Measurements from ENCODE around the gene PSME1.
"Not testable (repeated sequence)": the region's sequence is repeated elsewhere in the genome, so short reads cannot be mapped to it uniquely, and the experiment has no call there.

PSME1 gene

DNA sequence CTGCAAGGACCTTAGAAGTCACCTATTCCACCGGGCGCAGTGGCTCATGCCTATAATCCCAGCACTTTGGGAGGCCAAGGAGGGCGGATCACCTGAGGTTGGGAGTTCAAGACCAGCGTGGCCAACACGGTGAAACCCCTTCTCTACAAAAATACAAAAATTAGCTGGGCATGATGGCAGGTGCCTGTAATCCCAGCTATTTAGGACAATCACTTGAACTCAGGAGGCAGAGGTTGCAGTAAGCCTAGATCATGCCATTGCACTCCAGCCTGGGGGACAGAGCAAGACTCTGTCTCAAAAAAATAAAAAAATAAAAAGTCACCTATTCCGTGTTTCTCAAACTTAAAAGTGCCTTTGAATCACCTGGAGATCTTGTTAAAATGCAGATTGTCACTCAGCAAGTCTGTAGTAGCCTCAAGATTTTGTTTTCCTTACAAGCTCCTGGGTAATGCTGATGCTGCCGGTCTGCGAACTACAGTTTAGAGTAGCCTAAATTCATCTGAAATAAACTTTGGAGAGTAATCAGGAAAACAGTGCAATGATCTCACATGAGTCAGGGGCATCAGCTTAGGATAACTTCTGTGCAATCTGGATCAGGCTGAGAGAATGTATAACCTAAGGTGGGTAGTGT, 30.3 kb upstream of the PSME1 start:
- not testable (repeated sequence) for DNase-seq

DNA sequence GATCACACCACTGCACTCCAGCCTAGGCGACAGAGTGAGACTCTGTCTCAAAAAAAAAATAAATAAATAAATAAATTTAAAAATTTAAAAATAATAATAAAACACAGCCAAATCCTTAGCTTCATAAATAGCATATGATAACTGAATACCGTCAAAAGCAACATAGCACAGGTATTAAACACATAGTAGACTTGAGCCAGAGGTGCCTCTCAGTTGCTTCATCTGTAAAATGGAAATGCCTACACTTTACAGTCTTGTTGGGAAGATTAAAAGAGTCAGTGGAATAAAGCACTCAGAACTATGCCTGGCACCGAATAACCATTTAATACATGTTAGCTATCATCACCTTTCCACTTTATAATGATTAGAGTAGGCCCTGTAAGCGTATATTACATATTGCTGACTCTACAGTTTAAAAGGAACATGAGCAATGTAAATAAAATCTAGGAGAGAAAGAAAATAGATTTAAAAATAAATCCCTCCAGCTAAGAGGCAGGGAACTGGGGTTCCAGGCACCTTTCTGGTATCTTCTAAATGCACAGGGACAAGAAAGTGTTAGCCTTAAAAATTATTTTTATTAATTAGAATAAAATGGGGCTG, 29.2 kb upstream of the PSME1 start:
- DNase-seq, result no peak

DNA sequence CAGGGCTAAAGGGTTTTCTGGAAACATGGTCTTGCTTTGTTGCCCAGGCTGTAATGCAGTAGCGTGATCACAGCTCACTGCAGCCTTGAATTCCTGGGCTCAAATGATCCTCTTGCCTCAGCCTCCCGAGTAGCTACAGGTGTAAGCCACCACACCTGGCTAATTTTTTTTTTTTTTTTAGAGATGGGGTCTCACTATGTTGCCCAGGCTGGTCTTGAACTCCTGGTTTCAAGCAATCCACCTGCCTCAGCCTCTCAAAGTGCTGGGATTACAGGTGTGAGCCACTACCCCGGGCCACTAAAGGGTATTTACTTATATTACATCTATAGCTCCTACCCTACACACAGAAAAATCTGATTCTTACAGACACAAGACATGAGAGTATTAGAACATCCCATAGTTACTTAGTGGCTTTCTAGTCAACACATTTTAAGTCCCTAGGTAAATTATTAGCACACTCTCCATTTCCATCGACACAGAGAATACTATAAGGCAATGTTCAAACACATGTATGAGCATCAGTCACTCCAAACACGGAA, 27.6 kb upstream of the PSME1 start:
- no peak for DNase-seq

DNA sequence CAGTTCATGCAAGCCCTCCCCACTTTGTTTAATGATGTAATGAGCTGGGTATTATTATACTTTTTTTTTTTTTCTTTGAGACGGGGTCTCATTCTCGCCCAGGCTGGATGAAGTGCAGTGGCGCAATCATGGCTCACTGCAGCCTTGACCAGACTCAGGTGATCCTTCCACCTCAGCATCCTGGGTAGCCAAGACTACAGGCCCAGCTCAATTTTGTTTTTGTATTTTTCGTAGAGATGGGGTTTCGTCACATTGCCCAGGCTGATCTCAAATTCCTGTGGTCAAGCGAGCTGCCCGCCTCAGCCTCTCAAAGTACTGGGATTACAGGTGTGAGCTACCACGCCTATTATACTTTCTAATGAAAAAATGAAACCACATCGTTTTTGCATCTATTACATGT, 25.9 kb upstream of the PSME1 start:
- no peak for DNase-seq

DNA sequence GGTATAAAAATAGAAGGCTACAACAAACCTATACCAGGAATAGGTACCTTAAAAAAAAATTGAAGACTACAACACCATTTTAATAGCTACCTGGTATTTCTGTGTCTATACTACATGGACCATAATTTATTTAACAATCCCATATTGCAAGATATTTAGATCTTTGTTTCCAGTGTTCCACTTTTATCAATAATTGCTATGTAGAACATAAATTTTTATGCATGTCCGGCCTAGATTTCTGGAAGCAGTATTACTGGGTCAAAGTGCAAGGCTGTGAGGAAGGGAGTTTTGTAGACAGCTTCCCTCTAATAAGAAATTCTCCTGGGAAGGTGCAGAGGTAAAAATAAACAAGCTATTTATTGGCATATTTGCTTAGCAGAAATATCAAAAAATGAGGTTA, 25.5 kb upstream of the PSME1 start:
- DNase-seq, result no peak

DNA sequence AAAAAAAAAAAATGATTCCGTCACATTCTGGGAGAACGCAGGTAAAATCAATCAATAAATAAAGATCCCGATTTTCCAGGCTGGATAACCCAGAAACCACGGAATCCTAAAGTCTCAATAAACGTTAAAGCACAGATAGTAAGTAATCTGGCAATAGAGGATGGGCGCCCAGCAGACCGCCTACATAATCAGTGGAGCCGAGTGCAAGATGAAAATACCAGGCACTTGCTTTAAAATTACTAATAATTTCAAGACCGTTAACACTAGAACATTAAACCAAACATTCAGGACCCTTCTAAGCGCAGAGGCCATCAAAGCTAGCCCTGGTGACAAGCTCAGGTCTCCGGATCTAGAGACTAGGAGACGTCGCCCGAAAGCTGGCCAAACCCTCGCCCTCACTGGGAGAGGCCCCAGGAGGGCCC, 22.6 kb upstream of the PSME1 start:
- DNase-seq, result no peak

DNA sequence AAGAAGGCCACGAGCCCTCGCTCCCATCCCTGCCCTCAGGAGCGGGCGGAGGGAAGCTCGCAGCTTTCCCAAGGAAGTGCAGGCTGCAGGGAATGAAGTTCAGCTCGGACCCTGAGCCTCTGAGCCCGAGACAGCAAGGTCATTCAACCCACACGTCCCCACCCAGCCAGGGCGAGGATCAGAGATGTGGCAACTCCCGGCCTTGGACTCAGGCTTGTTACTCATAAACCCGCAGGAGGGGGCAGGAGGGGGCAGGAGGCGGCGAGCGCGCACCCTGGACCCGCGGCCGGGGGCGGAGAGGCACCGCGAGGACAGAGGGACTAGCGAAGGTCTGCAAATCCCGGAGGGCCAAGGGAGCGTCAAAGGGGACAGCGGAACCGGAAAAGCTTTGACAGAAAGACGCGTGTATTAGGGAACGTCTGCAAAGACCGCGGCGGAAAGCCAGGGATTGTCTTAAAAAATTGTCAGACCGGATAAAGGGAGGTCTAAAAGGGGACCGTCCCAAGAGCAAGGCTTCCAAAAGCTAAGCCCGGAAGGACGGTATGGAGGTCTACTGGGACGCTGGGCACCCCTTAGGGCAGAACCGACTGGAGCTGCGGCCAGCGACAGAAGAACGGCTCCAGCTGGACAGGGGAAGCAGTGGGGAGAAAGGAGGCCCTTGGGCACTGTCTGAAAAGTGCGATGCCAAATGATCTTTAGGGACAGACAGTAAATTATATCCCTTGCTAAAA, 22.0 kb upstream of the PSME1 start:
- peak; percentile 75 for DNase-seq

DNA sequence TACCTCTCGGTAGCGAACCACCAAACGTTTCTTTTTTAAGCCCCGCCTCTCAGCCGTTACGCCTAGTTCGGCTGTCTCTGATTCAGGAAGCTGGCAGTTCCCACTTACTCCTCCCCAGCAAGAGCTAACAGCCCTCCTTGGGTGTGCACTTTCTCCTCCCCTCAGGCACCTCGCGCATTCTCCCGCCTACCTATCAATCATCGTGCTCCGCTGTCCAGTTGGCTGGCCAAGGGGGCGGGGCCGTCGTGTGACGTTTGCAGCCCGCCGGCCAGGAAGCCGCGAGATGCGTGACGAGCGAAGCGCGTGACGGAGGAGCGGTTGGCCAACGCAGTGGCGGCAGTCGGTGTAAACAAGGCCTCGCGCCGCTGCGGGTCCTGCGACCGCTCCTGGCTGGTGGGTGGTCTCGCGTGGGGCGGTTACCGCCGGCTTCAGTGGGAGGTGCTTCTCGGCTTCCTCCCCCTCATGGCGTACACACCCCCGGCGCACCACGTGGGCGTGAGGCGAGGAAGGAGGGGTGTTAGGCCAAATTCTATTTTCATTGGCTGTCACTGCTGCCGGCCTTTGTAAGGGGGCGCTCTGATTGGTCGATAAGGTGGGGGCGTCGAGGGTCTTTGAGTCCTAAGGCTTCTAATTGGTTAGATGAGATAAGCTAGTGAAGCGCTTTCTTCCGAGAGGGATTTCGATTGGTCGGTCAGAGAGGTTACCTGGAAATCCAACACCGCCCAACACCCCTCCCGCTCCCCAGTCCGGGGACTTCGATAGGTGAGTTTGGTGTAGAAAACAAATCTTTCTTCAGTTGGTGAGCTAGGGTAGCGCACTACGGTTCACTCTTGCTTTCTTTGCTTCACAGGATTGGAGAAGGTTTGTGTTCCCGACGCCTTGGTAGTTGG, 21.2 kb upstream of the PSME1 start, which contains the start of the genes DCAF11 and NRL:
DCAF11 (plus strand) TSS at position 246 of the 890 bp plus-strand sequence. CDS start 818 bp downstream, outside the sequence.
NRL (minus strand) TSS at position 418 of the 890 bp plus-strand sequence. CDS start 32,101 bp downstream, outside the sequence.
- DNase-seq, result peak; percentile 98

DNA sequence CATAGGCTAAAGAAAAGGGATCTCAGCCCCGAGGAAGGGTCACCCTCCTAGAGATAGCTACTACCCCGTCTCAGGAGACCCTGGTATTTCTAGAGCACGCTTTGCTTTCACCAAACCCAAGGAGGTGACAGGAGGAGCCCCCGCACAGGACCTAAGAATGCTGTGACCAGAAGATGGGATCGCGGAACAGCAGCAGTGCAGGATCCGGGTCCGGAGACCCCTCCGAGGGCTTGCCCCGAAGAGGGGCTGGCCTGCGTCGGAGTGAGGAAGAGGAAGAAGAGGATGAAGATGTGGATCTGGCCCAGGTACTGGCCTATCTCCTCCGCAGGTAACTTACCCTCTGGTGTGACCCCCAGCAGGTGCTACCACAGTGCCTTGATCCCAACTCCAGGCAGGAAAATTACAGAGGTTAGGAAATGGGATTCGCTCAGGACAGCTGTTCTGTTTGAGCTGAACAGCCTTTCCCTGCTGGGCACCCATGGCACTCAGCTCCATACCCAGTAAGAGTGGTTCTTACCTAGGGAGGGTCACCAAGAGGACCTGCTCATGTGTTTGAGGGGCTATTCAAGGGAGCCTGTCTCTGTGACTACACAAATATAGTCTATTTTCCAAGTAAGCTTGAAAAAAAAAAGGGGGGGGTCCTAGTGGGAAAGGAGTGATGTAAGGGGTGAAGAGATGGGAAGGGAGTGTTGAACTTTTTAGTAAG, 20.4 kb upstream of the PSME1 start:
- no peak for DNase-seq

DNA sequence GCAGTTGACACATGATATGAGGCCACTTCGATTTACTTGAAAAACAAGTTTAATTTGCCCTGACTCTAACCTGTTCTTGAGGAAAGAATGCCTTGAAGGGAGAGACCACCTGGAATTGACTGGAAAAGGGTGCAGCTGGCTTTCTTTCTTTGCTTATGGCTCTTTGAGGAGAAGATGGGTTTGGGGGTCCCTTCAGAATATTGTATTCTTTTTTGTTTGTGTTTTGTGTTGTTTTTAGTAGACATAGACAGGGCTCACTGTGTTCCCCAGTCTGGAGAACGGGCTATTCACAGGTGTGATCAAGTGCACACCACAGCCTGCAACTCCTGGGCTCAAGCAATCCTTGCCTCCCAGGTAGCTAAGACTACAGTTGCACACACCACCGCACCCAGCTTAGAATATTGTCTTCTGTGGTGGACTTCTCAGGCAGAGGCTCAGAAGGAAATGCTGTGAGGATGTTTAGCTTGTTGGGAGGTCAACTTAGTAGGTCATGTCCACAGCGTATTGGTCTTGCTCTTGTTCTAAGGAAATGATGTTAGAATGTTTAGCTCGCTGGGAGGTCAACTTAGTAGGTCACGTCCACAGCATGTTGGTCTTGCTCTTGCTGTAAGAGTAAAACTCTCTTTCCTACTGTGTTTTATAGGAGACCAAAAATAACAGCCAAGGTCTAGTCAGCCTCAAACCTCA, 19.7 kb upstream of the PSME1 start:
- no peak for DNase-seq

DNA sequence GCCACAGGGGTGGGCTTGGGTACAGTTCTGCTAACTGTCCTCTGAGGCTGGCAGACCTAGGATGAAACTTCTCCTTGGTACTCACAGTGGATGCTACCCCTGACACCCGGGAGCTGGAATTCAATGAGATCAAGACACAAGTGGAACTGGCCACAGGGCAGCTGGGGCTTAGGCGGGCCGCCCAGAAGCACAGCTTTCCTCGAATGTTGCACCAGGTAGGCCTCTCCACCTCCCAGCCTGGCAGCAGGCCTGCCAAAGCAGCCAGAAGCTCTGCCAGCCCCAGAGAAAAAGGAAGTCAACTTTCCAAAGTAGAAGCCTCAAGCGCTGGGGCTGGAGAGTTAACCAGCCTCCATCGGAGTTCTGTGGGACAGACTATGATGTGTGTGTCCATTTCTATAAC, 18.8 kb upstream of the PSME1 start:
- DNase-seq, result no peak

DNA sequence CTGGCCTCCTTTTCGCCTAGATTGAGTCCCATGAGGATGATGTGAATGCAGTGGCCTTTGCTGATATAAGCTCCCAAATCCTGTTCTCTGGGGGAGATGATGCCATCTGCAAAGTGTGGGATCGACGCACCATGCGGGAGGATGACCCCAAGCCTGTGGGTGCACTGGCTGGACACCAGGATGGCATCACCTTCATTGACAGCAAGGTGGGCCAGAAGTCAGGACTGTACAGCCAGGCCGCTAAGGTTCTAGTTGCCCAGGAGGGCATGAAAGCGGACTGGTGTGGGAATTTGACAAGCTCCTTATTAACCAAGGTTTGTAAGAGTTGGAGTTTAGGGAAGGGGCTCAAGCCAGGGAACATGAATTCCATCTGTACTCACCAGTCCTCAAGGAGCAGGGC, 16.3 kb upstream of the PSME1 start:
- no peak for DNase-seq

DNA sequence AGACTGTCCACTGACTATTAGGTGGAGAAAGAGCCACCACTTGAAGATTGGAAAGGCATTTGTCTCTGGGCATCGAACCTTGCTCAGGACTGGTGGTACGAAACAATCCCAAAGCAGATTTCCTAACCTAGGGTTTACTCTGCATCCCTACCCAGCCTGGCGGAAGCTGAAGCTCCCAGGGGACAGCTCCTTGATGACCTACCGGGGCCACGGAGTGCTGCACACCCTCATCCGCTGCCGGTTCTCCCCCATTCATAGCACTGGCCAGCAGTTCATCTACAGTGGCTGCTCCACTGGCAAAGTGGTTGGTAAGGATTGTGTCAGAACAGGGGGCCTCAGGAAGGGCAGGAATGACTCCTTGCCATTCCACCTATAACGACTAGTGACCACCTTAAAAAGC, 14.8 kb upstream of the PSME1 start:
- DNase-seq, result no peak

DNA sequence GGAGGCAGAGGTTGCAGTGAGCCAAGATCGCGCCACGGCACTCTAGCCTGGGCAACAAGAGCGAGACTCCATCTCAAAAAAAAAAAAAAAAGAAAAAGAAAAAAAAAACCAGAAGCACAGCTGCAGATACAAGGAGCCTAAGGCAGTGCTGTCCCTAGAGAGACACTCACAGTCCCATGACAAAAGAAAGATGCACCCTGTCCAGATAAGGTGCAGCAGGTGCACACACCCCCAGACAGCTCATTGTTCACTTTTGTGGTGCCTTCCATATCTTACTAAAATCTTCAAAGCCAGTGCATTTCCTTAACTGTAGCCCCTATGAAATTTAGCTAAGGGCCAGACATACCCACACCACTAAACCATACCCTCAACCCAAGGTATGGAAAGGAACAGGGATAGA, 13.6 kb upstream of the PSME1 start:
- no peak for DNase-seq

DNA sequence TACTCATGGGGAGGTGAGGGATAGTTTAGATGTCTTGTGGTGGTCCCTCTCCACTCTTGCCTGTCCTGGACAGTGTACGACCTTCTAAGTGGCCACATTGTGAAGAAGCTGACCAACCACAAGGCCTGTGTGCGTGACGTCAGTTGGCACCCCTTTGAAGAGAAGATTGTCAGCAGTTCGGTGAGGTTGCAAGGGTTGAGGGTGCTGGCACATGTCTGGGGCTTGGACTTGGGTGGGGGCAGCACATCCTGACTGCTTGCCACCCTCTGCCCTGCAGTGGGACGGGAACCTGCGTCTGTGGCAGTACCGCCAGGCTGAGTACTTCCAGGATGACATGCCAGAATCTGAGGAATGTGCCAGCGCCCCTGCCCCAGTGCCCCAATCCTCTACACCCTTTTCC, 13.1 kb upstream of the PSME1 start:
- DNase-seq, result no peak

DNA sequence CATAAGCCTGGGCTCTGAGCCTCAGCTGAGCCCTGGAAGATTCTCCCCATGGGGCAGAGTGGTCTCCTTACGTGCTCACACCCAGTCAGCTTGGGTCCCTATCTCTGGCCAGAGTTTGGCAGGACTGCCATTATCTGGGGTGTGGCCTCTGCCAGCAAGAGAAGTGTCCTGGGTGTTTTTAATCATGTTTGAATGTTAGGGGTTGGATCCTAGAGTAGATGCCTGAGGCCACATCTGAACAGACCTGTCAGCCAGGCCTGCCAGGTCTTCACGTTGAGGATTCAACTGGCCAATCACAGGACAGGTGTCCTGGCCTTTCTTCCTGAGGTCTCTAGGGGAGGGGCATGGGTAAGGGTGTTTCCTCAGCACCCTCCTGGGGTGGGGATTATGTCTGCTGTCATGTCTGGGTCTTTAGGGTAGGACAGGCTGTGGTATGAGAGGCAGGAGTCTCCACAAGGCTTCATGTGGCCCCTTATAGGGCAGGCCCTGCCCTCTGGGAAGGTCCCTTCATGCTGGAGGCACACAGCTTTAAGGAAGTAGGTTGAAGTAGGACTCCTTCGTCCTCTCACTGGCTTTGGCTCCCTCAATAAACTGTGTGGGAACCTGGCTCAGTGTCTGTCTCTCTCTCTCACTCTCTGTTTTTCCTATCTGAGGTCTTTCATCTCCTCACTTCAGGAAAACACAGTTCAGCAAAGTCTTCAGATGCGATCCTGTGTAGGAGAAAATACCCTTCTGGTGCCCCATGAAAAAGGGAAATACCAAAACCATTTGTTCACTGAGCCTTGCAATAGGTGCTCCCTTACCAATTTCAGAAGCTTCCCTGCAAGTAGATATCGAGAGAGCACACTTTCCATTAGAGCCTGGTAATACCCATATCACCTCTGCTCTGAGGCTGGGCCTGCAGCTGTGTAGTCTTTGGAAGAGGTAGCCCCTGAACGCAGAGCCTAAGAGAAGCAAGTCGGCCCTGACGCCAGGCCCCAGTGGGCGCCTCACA, 12.3 kb upstream of the PSME1 start:
- no peak for DNase-seq

DNA sequence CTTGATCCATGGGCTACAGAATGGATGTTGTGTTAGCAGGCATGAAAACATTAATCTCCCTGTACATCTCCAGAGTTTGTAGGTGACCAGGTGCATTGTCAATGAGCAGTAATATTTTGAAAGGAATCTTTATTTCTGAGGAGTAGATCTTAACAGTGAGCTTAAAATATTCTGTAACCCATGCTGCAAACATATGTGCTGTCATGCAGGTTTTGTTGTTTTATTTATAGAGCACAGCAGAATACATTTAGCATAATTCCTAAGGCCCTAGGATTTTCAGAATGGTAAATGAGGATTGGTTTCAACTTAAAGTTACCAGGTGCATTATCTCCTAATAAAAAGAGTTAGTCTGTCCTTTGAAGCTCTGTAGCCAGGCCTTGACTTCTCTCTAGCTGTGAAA, 9.1 kb upstream of the PSME1 start:
- no peak for DNase-seq

DNA sequence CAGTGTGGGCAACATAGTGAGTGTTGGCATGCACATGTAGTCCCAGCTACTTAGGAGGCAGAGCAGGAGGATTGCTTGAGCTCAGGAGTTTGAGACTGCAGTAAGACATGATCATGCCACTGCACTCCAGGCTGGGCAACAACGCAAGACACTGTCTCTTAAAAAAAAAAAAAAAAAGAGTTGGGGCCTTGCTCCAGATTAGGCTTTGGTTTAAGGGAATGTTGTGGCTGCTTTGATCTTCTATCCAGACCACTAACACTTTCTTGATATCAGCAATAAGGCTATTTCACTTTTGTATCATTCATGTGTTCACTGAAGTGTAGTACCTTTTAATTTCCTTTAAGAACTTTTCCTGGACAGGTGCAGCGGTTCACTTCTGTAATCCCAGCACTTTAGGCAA, 8.3 kb upstream of the PSME1 start:
- DNase-seq, result no peak

DNA sequence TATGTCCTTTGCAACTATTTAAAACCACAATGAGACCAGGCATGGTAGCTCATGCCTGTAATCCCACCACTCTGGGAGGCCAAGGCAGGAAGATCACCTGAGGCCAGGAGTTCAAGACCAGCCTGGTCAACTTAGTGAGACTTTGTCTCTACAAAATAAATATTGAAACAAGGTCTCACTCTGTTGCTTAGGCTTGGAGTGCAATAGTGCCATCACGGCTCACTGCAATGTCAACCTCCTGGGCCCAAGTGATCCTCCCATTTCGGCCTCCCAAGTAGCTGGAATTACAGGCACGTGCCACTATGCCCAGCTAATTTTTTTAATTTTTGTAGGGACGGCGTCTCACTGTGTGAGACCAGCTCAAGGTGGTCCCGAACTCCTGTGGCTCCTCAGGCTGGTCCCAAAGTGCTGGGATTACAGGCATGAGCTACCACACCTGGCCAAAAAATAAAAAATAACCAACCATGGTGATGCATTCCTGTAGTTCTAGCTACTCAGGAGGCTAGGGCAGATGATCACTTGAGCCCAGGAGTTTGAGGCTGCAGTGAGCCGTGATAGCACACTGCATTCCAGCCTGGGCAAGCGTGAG, 6.5 kb upstream of the PSME1 start:
- no peak for DNase-seq

DNA sequence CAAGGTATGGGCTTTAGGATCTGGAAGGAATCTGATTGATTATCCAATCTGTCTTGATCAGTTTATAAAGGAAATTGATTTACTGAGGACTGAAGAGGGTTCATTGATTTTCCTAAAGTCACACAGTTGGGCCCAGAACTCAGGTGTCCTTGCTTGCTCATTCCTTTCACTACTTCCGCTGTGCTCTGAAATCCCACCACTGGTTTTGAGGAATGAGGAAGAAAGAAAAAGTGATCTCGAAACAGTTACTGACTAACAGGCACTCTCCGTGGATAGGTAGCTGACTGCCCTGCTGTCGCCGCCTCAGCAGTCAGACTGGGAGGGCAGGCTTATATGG, 5.6 kb upstream of the PSME1 start, which contains the start of gene FITM1:
FITM1 (plus strand) TSS at position 280 of the 337 bp plus-strand sequence. CDS start 905 bp downstream, outside the sequence.
- DNase-seq, result no peak

Measured in activated effector memory CD4-positive, alpha-beta T cell treated with Interleukin-2 at 50 U/mL for 16 hours (primary cell).